CD4-positive, alpha-beta T cell treated with Interferon alpha-2 for 1 hour (primary cell): ENCODE measurements around the gene AK1.
A peak's percentile ranks its signal among the peaks of the same experiment; 100 is the strongest.
"Not testable (repeated sequence)": the region's sequence is repeated elsewhere in the genome, so short reads cannot be mapped to it uniquely, and the experiment has no call there.

Experiments
- DNase-seq, 2 donors: peaks; one replicate each; pipeline ENCODE4 v3.0.0-alpha.2; 2020 to 2022

The AK1 gene

GRCh38 chr9:127881715-127882114 lies 4.2 kb upstream of the AK1 start:
- not testable (repeated sequence) for DNase-seq

DNA sequence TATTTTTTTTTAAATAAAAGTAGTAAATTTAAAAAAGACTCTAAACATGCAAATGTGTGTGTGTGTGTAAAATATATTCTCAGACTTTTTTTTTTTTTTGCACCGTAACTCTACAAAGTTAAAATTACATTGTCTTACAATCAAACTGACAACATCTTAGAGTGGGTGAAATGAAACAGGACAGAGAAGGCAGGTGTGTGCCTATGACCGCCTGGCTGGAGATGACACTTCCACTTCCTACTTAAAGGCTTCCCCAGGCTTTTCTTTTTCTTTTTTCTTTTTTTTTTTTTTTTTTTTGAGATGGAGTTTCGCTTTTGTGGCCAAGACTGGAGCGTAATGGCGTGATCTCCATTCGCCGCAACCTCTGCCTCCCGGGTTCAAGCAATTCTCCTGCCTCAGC lies 2.7 kb upstream of the AK1 start:
- DNase-seq = no peak

DNA sequence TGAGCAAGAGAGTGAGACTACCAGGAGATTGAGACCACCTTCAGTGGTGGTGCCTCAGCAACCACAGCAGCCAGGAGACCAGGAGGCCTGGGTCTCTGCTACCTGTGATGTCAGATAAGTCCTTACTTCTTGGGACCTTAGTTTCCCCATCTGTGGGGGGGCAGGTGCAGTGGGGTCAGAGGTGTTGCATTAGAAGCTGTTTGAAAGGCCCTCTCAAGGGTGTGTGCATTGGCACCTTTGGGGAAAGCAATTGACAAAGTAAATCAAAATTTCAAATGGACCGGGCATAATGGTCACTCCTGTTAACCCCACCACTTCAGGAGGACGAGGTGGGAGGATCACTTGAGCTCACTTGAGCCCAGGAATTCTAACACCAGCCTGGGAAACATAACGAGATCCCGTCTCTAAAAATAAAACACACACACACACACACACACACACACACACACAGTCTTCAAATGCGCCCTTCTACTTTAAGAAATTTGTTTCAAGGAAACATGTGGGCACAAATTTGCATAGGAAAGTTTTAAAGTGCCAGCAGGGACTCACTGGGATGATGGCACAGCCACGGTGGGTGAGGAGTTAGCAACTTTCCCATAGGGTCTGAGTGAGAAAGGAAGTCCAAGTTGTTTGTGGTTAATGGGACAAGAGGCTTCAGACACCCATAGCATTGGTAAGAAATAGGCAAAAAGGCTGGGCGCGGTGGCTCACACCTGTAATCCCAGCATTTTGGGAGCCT lies 1.3 kb upstream of the AK1 start:
- no peak for DNase-seq

DNA sequence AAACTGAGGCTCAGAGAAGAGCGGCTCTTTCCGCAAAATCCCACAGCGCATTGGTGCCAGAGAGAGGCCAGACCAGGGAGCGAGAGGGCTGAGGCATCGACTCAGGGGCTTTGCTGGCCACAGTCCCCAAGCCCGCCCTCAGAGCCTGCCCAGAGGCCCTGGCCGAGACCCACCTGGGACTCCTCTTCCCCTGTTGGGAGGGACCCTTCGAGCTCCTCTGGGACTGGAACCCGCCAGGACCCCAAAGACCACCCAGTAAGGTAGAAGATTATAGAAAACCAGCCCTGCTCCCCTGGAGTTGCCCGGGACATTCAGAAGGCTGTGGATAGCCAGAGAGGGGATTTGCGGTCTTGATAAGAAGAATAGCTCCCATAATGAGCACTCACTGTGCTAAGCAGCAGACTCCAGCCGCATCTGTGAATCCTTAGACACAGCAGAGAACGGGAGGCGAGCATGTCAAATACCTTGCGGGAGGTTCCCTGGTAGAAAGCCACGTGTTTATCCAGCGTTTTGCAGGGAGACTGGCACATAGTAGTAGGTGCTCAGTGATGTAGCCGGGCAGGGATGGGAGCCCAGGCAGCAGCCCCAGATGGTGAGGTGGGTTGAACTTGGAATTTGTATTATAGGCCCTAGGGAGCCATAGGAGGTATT lies 651 bp upstream of the AK1 start:
- DNase-seq = no peak

GRCh38 chr9:127876764-127877562 lies 512 bp downstream of the AK1 start:
- no peak for DNase-seq

GRCh38 chr9:127876026-127876763 lies 1.3 kb downstream of the AK1 start:
- DNase-seq = no peak

DNA sequence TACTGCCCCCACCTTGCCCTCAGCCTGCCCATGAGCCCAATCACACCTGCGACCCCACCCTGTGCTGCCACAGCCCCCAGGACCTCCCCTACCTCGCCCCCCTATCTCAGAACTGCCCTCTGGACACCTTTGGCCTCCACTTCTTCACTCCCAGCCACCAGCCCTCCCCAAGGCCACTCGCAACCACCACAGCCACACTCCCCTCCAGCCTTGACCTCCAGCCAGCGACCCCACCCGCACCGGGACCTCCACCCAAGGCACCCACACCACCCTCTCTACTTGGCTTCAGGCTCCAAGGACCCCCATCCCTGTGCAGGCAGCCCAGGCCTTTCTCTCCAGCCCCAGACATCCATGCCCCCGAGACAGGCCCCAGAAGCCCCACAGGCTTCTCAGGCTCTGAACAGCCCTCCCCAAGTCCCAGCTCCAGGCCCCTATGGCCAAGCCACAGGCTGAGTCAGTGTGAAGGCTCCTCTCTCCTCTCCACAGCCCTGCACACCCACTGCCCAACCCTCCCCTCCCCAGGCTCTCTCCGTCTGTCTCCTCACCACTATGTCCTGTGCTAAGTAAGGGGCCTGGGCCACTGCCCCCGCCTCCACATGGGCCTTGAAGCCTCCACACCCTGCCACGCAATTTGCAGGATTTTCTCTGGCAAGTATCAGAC lies 2.0 kb downstream of the AK1 start:
- no peak for DNase-seq

DNA sequence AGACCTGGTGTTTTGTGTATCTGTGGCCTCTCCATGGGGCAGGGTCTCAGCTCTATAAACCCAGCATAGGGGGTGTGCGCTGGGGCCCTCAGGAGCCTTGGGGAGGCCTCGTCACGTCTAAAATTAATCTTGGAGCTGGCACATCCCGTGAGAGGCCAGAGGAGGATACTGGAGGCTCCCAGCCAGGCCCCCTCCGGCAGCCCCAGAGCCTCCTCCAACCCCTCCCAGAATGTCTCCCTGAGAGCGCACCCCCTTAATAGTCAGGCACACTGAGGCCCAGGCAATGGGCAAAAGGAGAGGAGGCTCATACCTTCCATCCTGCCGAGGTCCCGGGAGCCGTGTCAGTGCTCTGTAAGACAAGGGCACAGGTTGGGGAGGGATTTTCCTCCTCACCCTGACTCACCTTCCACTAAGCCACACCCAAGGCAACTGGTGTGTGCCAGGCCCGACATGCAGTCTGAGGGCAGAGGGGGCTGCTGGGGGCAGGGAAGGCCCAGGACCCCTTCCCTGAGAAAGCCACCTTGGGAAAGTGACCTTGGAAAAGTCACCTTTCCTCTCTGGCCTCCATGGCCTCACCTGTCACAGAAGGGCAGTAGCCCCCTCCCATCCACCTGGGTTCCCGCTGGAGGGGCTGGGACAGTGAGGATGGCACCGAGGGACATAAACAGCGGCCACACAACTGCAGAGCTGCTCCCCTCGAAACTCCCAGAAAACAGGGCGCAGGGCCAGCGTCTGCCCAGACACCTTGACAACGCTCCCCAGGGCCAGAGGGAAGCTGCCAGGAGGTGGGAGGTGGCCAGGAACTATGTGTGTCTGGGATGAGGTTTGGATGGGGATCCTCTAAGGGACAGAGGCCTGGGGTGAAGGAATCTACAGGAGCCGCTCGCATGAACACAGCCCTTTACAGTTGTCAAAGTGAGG lies 2.9 kb downstream of the AK1 start:
- no peak for DNase-seq

DNA sequence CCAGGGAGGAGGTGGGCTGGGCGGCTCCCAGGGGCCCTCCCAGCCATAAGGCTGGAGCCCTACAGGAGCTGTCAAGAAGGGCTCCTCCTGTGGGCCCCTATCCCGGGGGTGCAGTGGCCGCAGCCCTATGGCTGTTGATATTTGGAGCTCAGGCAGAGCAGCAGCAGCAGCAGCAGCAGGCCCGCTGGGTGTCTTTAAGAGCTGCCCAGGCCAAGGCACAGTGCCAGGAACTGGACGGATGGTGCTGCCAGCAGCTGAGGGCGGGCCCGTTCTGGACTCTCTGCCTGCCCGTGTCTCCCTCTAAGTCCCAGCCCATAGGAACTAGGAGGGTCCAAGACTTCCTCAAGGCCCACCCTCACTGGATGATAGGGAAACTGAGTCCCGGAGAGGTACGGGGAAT lies 3.6 kb downstream of the AK1 start:
- no peak for DNase-seq

GRCh38 chr9:127873223-127873691 lies 4.2 kb downstream of the AK1 start:
- DNase-seq = no peak

- no peak for DNase-seq
Measured at GRCh38 chr9:127872369-127873222, 4.9 kb downstream of the AK1 start.

GRCh38 chr9:127871531-127871930 lies 5.9 kb downstream of the AK1 start:
- DNase-seq = no peak

DNA sequence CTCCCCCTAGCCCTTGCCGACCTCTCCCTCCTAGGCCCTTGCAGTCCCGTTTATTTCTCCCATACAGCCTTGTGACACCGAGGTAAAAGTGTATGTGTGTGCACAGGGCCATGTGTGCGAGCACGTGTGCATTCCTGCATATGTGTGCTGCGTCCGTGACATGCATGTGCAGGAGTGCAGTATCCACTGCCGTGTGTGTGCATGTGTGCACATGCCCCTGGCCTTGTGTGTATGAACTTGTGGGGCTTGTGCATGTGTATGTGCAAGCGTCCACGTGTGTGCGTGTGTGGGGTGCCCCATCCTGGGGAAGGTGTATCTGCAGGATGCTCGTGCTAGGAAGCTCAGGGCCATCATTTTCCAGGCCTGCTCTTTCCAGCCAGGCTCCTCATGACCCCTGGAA lies 6.6 kb downstream of the AK1 start:
- no peak for DNase-seq

DNA sequence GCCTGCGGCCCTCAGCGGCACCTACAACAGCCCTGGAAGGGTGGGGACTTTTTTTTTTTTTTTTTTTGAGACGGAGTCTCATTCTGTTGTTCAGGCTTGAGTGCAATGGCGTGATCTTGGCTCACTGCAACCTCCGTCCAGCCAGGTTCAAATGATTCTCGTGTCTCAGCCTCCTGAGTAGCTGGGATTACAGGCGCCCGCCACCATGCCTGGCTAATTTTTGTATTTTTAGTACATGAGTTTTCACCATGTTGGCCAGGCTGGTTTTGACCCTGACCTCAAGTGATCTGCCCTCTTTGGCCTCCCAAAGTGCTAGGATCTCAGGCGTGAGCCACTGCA lies 7.4 kb downstream of the AK1 start:
- not testable (repeated sequence) for DNase-seq

- peak; percentile 82 to 83 for DNase-seq
Measured at GRCh38 chr9:127869310-127870152, 7.9 kb downstream of the AK1 start.

DNA sequence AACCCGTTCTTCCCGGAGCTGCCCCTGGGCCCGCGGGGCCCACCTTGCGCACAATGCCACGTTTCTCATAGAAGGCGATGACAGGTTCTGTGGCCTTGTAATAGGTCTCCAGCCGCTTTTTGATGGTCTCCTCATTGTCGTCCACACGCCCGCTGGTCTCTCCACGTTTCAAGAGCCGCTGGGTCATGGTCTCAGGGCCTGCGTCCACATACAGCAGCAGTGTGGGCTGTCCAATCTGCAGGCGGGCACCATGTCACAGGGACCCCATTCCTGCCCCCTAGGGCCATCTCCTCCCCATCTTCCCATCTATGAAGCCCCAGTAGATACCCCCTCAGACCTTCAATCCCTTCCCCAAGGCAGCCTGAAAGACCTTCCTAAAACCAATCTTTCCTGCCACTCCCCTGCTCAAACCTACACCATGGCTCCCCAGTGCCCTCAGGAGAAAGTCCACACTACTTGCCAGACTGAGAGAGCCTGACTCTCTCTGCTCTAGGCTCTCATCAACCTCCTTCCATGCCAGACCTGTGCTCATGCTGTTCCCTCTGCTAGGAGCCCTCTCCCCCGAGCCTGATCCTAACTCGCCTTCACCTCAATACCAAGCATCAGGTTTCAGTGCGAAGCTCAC lies 9.1 kb downstream of the AK1 start:
- DNase-seq = no peak

- DNase-seq = no peak
Measured at GRCh38 chr9:127867356-127868277, 9.9 kb downstream of the AK1 start.

- DNase-seq = peak in 1 of 2 donors; percentile 25
Measured at GRCh38 chr9:127866535-127866934, 10.9 kb downstream of the AK1 start.
